Ishikawa (cell line): Measurements from ENCODE around the gene NWD2.

Experiments used
- CEBPB ChIP-seq: IDR thresholded peaks from 2 replicates; pipeline ENCODE4 v1.6.1; 2012
- CREB1 ChIP-seq: IDR thresholded peaks from 2 replicates; pipeline ENCODE4 v1.6.1; 2012; ENCODE audit warnings: low read depth
- EGR1 ChIP-seq: IDR thresholded peaks from 2 replicates; pipeline ENCODE4 v1.6.1; 2012
- EP300 ChIP-seq: IDR thresholded peaks from 2 replicates; pipeline ENCODE4 v1.6.1; 2012; ENCODE audit warnings: borderline replicate concordance
- FOXM1 ChIP-seq: IDR thresholded peaks from 2 replicates; pipeline ENCODE4 v1.6.1; 2012; ENCODE audit warnings: low read depth, borderline replicate concordance
- NFIC ChIP-seq: IDR thresholded peaks from 2 replicates; pipeline ENCODE4 v1.6.1; 2012
- RAD21 ChIP-seq: IDR thresholded peaks from 2 replicates; pipeline ENCODE4 v1.6.1; 2012; ENCODE audit warnings: low read depth
- TAF1 ChIP-seq: IDR thresholded peaks from 2 replicates; pipeline ENCODE4 v1.6.1; 2012; ENCODE audit warnings: low read depth, mild to moderate bottlenecking
- TCF12 ChIP-seq: IDR thresholded peaks from 2 replicates; pipeline ENCODE4 v1.6.1; 2012; ENCODE audit warnings: low read depth
- TEAD4 ChIP-seq: IDR thresholded peaks from 2 replicates; pipeline ENCODE4 v1.6.1; 2012
- YY1 ChIP-seq: IDR thresholded peaks from 2 replicates; pipeline ENCODE4 v1.6.1; 2012; ENCODE audit warnings: low read depth
- ZBTB7A ChIP-seq: IDR thresholded peaks from 2 replicates; pipeline ENCODE4 v1.6.1; 2012; ENCODE audit warnings: low read depth
- TF ChIP-seq, protein P1 (sequence below): IDR thresholded peaks from 2 replicates; pipeline ENCODE4 v1.6.1; 2012
- TF ChIP-seq, protein P2 (sequence below): IDR thresholded peaks from 2 replicates; pipeline ENCODE4 v1.6.1; 2012
- TF ChIP-seq, protein P3 (sequence below): IDR thresholded peaks from 2 replicates; pipeline ENCODE4 v1.6.1; 2012; ENCODE audit warnings: low read depth, mild to moderate bottlenecking

Gene NWD2

DNA sequence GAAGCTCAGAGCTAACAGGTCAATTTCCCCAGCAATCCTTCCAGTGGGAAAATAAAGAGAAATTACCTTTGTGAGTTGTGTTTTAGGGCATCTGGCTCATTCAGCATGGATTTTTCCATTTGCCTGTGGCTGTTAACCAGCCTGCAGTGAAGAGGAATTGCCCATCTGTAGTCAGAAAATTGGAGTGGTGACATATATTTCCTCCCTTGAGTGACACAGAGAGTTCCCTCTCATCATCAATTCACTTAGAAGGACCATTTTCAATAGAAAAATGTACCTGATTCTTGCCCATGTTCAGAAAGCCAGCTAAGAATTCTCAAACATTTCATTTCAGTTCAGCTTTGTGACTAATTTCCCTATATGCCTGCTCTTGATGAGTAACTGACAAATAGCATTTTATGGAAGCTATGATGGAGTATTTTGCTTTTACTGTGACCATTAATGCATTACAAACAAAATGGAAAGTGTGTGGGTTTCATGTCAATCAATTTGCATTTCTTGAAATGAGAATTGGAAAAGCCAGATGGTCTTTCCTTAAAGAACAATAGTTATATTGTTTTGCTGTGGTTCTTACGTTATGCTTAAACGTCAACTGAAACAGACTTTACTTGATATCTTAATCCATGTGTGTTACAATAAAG, 155.8 kb downstream of the NWD2 start:
- TF ChIP-seq, protein P1, sequence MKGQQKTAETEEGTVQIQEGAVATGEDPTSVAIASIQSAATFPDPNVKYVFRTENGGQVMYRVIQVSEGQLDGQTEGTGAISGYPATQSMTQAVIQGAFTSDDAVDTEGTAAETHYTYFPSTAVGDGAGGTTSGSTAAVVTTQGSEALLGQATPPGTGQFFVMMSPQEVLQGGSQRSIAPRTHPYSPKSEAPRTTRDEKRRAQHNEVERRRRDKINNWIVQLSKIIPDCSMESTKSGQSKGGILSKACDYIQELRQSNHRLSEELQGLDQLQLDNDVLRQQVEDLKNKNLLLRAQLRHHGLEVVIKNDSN: no peak

DNA sequence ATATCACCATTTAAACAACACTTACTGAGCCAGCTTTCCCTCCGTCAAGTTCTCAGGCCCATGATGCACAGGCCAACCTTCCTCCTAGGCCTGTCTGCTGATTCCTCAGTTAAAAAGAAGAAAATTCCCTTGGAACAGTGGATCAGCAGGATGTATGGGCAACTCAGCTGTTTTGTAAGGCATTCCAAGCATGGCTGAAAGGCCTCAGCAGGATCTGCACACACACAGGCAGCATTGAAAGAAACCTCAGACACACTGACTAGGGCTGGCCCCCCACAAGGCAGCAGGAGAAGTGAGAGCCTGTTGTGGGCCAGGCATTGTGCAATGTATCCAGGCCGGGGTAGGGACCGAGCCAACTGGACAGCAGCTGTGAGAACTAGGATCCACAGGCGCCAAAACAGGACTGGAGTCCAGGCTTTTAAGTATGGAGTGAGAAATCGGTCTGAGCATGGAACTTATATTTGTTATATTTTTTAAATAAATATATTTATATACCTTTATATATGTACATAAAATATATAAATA, 171.4 kb downstream of the NWD2 start:
- no peak for TF ChIP-seq TCF12
- TF ChIP-seq, protein P2, sequence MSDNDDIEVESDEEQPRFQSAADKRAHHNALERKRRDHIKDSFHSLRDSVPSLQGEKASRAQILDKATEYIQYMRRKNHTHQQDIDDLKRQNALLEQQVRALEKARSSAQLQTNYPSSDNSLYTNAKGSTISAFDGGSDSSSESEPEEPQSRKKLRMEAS: no peak
- no peak for TF ChIP-seq TAF1
- no peak for TF ChIP-seq NFIC
- TF ChIP-seq CREB1: no peak
- TF ChIP-seq, protein P3, sequence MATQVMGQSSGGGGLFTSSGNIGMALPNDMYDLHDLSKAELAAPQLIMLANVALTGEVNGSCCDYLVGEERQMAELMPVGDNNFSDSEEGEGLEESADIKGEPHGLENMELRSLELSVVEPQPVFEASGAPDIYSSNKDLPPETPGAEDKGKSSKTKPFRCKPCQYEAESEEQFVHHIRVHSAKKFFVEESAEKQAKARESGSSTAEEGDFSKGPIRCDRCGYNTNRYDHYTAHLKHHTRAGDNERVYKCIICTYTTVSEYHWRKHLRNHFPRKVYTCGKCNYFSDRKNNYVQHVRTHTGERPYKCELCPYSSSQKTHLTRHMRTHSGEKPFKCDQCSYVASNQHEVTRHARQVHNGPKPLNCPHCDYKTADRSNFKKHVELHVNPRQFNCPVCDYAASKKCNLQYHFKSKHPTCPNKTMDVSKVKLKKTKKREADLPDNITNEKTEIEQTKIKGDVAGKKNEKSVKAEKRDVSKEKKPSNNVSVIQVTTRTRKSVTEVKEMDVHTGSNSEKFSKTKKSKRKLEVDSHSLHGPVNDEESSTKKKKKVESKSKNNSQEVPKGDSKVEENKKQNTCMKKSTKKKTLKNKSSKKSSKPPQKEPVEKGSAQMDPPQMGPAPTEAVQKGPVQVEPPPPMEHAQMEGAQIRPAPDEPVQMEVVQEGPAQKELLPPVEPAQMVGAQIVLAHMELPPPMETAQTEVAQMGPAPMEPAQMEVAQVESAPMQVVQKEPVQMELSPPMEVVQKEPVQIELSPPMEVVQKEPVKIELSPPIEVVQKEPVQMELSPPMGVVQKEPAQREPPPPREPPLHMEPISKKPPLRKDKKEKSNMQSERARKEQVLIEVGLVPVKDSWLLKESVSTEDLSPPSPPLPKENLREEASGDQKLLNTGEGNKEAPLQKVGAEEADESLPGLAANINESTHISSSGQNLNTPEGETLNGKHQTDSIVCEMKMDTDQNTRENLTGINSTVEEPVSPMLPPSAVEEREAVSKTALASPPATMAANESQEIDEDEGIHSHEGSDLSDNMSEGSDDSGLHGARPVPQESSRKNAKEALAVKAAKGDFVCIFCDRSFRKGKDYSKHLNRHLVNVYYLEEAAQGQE: no peak
- TF ChIP-seq, protein P1: no peak
- TF ChIP-seq YY1: no peak
- no peak for TF ChIP-seq RAD21
- no peak for TF ChIP-seq ZBTB7A
- TF ChIP-seq EP300: no peak
- TF ChIP-seq EGR1: no peak
- TF ChIP-seq FOXM1: no peak

DNA sequence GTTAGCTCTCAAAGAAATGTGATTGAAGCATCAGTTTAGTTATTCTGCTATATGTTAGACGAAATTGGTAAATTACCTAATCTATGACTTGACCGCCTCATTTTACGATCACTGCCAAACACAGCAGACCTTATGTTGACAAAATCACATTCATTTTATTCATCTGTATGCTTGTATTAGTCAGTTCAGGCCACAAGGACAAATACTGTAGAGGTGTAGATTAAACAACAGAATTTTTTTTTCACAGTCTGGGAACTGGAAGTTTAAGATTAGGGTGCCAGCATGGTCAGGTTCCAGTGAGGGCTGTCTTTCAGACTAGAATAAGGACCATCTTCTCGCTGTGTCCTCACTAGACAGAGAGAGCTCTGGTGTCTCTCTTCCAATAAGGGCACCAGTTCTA, 177.1 kb downstream of the NWD2 start:
- TF ChIP-seq TEAD4 (no peak), CEBPB (no peak), RAD21 (no peak), YY1 (no peak), TAF1 (no peak), CREB1 (no peak), EGR1 (no peak)
- TF ChIP-seq, protein P3: no peak

DNA sequence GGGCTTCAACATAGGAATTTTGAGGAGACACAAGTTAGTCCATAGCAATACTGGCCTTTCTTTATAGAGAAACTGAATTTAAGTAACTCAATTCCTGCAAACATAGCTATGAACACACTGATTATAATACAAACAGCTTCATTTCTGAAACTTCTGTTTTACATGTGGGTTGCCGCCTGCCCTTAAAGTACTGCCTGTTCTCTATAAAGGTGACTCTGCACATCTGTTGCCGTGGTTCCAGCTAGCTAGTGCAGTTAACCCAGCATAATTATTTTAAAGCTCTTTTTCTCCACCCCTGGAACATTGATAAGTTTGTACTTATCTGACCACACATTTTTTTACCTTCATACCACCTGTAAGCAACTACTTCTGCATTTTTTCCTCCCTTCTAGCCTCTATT, 177.6 kb downstream of the NWD2 start:
- TF ChIP-seq CEBPB: no peak
- no peak for TF ChIP-seq FOXM1
- TF ChIP-seq EGR1: no peak
- no peak for TF ChIP-seq NFIC
- TF ChIP-seq, protein P1: no peak
- TF ChIP-seq ZBTB7A: no peak
- TF ChIP-seq, protein P2: no peak
- TF ChIP-seq RAD21: no peak
- TF ChIP-seq TAF1: no peak
- TF ChIP-seq CREB1: no peak
- TF ChIP-seq TCF12: no peak
- no peak for TF ChIP-seq YY1
- no peak for TF ChIP-seq EP300
- TF ChIP-seq, protein P3: no peak
- no peak for TF ChIP-seq TEAD4
